Mesodermal cell (in vitro differentiated cells): ENCODE data around the gene LHFPL3.

Experiments
- H3K27ac ChIP-seq: 2 replicates; pipeline ENCODE4 v1.7.0; 2013; ENCODE audit warnings: mild to moderate bottlenecking, low read depth, low read length, moderate library complexity; ENCODE audit not compliant: severe bottlenecking
- H3K36me3 ChIP-seq: 2 replicates; pipeline ENCODE4 v1.7.1; 2013; ENCODE audit warnings: mild to moderate bottlenecking, low read length, moderate library complexity; ENCODE audit not compliant: control insufficient read depth, insufficient read depth
- H3K4me1 ChIP-seq: one replicate; pipeline ENCODE4 v1.7.1; 2013; ENCODE audit warnings: mild to moderate bottlenecking, low read length; ENCODE audit not compliant: insufficient read depth, control insufficient read depth, poor library complexity, severe bottlenecking
- H3K4me3 ChIP-seq: 2 replicates; pipeline ENCODE4 v1.7.0; 2013; ENCODE audit warnings: low read length, control low read depth, mild to moderate bottlenecking; ENCODE audit not compliant: insufficient read depth, poor library complexity, severe bottlenecking; ENCODE audit errors: extremely low read depth
- H3K9me3 ChIP-seq: 2 replicates; pipeline ENCODE4 v1.7.1; 2013; ENCODE audit warnings: mild to moderate bottlenecking, low read length, moderate library complexity; ENCODE audit not compliant: control insufficient read depth
- WGBS, 2 experiments: methylation state at CpG; one replicate each; pipeline ENCODE4 v1.1.5; 2013; ENCODE audit warnings: missing lambda C conversion rate in 2 of 2; ENCODE audit not compliant: insufficient coverage in 2 of 2; 5-methylcytosine and 5-hydroxymethylcytosine counted together

LHFPL3 gene

DNA sequence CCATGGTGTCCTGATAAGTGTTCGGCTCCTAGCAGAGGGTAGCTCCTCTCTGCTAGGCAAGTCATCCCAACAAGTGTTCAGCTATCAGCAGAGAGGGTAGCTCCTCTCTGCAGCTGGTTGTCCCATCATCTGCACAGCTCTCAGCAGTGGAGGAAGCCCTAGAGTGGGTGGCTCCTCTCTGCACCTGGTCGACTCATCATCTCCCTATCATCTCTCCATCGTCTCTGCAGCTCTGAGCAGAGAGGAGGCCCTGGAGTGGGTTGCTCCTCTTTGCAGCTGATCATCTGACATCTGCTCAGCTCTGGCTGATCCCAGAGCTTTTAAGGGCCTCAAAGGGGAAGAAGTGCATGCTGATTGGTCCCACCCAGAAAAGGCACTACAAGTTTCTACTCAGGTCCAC, 485.7 kb downstream of the LHFPL3 start:
- Histone ChIP-seq H3K4me1 (no peaks in the 10 kb centered on the region), H3K36me3 (no peaks in the 10 kb centered on the region), H3K9me3 (no peaks in the 10 kb centered on the region), H3K27ac (no peak overlapping the region), H3K4me3 (no peak overlapping the region)
- 67 to 88% methylated on average over 1 to 3 of the region's 3 CpGs for whole genome bisulfite sequencing, 2 experiments

DNA sequence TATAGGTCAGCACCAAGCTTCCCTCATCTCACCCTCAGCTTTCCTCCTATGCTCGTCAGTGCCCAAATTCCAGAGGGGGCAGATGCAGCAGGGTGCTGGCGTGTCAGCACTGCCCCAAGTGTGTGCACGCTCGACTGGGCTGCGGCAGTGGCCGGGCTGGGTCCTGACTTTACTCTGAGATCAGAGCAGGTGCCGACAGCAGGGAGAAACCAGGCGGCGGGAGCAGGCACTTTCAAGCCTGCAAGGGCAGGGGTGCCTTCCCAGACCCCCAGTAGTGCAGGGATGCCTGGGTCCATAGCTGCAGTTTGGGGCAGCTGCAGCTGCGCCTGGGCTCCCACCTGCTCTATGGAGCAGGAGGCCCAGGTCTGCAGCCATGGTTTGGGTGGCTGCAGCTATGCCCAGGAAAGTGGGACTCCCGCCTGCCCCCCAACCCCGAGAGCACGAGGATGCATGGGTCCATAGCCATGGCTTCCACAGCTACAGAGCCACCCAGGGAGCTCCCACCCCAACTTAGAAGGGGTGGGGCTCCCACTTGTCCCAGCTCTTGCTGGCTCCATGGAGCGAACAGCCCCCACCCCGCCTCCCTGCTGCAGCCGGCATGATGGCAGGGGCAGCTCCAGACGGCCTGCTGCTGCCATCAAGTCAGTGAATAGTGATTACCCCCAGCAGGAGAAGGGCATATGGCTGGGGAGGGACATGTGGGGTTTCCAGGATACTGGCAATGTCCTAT, 486.4 kb downstream of the LHFPL3 start:
- H3K4me1 ChIP-seq = no peaks in the 10 kb centered on the region
- no peaks in the 10 kb centered on the region for H3K9me3 ChIP-seq
- no peak overlapping the region for H3K4me3 ChIP-seq
- no peaks in the 10 kb centered on the region for H3K36me3 ChIP-seq
- 86 to 88% methylated on average over 14 to 16 of the region's 17 CpGs for WGBS, 2 experiments
- no peak overlapping the region for H3K27ac ChIP-seq

GRCh38 chr7:104816537-104816936, 488.1 kb downstream of the LHFPL3 start:
- Histone ChIP-seq H3K9me3 (no peaks in the 10 kb centered on the region), H3K27ac (no peak overlapping the region)

GRCh38 chr7:104818961-104819880, 490.8 kb downstream of the LHFPL3 start:
- H3K36me3 ChIP-seq = no peaks in the 10 kb centered on the region
- H3K27ac ChIP-seq = no peak overlapping the region
- no peaks in the 10 kb centered on the region for H3K4me1 ChIP-seq
- no peaks in the 10 kb centered on the region for H3K9me3 ChIP-seq
- H3K4me3 ChIP-seq = no peak overlapping the region
- 84 to 94% methylated on average over 3 to 5 of the region's 6 CpGs for WGBS, 2 experiments

More at GRCh38 chr7:104816537-104816936, 488.1 kb downstream of the LHFPL3 start:
- 84 to 87% methylated on average over 2 of the region's 2 CpGs for WGBS, 2 experiments
- no peaks in the 10 kb centered on the region for H3K4me1 ChIP-seq
- H3K36me3 ChIP-seq = no peaks in the 10 kb centered on the region
- H3K4me3 ChIP-seq = no peak overlapping the region

GRCh38 chr7:104820836-104821535, 492.6 kb downstream of the LHFPL3 start:
- whole genome bisulfite sequencing, 2 experiments = 76 to 84% methylated on average over 5 to 6 of the region's 10 CpGs
- H3K36me3 ChIP-seq = no peaks in the 10 kb centered on the region
- H3K27ac ChIP-seq = no peak overlapping the region
- H3K9me3 ChIP-seq = no peaks in the 10 kb centered on the region
- no peak overlapping the region for H3K4me3 ChIP-seq
- no peaks in the 10 kb centered on the region for H3K4me1 ChIP-seq

DNA sequence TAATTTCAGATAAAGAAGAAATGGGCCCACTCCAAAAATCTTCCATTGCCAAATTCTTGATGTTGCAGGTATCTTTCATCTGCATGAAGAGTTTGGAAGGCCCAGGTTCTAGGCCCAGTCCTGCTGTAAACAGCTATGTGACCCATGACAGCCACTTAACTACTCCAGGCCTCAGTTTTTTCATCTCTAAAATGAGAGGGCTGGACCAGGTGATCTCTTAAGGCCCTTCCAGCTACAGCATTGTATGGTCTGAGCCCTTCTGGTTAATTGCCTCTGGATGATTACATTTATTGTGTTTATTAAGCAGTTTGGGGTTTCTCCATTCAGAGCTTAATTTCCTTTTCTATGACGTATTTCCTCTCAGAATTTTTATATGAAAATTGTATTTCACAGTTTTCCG, 494.8 kb downstream of the LHFPL3 start:
- Histone ChIP-seq H3K4me3 (no peak overlapping the region), H3K36me3 (no peaks in the 10 kb centered on the region), H3K27ac (no peak overlapping the region), H3K4me1 (no peaks in the 10 kb centered on the region), H3K9me3 (no peaks in the 10 kb centered on the region)
- no CpG with 5 or more reads among the region's 2 CpGs for WGBS, 2 experiments

DNA sequence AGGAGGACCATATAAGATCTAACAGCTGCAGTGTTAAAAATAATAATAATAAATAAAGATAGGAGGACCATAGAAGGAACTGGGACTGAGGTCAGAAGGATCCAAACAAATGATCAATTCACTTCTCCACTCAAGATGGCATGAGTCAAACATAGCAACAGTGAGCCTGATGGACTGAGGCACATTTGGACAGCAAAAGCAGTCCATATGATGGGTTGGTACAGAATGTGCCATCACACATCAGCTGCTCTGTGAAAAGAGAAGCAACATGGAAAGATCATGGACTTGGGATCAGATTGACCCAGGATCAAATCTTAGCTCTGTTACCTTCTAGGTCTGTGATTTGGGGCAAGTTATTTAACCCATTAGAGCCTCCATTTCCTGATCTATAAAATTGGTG, 496.7 kb downstream of the LHFPL3 start:
- Histone ChIP-seq H3K27ac (no peak overlapping the region), H3K4me3 (no peak overlapping the region), H3K9me3 (no peaks in the 10 kb centered on the region), H3K36me3 (no peaks in the 10 kb centered on the region), H3K4me1 (no peaks in the 10 kb centered on the region)

DNA sequence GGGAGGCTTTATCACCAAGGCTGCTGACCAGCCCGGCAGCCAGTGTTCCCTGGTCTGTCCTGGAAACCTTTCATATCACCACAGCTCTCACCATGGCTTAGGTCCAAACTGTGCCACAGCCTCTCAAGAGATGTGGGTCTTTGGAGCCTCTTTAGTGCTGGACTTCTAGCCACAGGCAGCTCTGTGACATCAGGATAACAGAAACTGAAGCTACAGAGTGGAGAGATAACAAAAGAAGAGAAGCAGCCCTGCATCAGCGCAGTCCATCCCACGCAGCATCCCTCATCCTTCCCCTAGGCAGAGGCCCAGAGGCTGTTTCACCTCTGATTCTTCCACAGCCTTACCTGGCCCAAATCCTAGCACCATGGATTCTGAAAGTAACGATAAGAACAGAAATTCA, 497.7 kb downstream of the LHFPL3 start:
- WGBS, 2 experiments = 90 to 100% methylated on average over 2 of the region's 4 CpGs
- Histone ChIP-seq H3K4me3 (no peak overlapping the region), H3K36me3 (no peaks in the 10 kb centered on the region), H3K9me3 (no peaks in the 10 kb centered on the region), H3K4me1 (no peaks in the 10 kb centered on the region), H3K27ac (no peak overlapping the region)

GRCh38 chr7:104836976-104837375, 508.6 kb downstream of the LHFPL3 start:
- no peak overlapping the region for H3K27ac ChIP-seq
- WGBS, 2 experiments = 91 to 98% methylated on average over 4 of the region's 4 CpGs
- no peaks in the 10 kb centered on the region for H3K36me3 ChIP-seq
- H3K4me3 ChIP-seq = no peak overlapping the region
- H3K9me3 ChIP-seq = no peaks in the 10 kb centered on the region
- peaks cover 4% of the 10 kb centered on the region for H3K4me1 ChIP-seq

GRCh38 chr7:104838537-104839299, 510.3 kb downstream of the LHFPL3 start:
- 78% methylated on average over 1 of the region's 3 CpGs; no CpG with 5 or more reads in 1 of the 2 experiments for WGBS, 2 experiments
- H3K36me3 ChIP-seq = no peaks in the 10 kb centered on the region
- no peaks in the 10 kb centered on the region for H3K9me3 ChIP-seq
- H3K4me1 ChIP-seq = peaks cover 4% of the 10 kb centered on the region
- no peak overlapping the region for H3K4me3 ChIP-seq
- H3K27ac ChIP-seq = no peak overlapping the region
